Stimulated activated CD4-positive, alpha-beta T cell treated with anti-CD3 and anti-CD28 coated beads, TNF-alpha, amount 100 ng/mL, for 1 hour (primary cell): ENCODE measurements around the gene ERICH4.
A peak's percentile ranks its signal among the peaks of the same experiment; 100 is the strongest.
"Not testable (repeated sequence)": the region's sequence is repeated elsewhere in the genome, so short reads cannot be mapped to it uniquely, and the experiment has no call there.

Experiments used
- DNase-seq, 3 donors: peaks; one replicate each; pipeline ENCODE4 v3.0.0-alpha.2; 2020; ENCODE audit warnings: low read depth in 3 of 3, low spot score in 1 of 3

The ERICH4 gene, protein sequence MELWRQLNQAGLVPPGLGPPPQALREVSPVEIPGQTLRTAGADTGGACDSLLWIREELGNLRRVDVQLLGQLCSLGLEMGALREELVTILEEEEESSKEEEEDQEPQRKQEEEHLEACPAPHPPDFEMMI

GRCh38 chr19:41442473-41443355, at the start of gene ERICH4:
ERICH4 (plus strand) TSS chr19:41443156; CDS start chr19:41443170, 14 bp downstream.
- no peak for DNase-seq

DNA sequence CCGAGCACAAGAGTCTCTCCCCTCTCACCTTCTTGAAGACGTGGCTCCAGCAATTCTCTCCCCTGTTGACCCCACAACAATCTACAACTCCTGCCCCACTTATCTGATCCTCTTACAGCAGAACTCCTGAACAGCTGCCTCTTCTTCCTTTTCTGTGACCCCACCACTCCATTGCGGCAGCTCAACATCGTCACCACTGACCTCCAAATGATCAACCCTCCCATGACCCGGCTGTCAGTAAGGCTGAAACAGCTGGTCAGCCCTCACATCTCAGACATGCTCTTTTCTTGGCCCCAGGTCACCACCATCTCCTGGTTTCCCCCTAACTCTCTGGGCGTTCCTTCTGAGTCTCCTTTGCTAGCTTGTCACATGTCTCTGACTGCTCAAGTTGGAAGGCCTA, 47.6 kb upstream of the ERICH4 start:
- DNase-seq: no peak

- peak; percentile 94 to 100 (median 97) for DNase-seq
Observed at GRCh38 chr19:41397086-41398049, 45.6 kb upstream of the ERICH4 start, which contains the start of the genes BCKDHA and EXOSC5. BCKDHA (plus strand) TSS chr19:41397818; CDS start chr19:41397828, 10 bp downstream. EXOSC5 (minus strand) TSS chr19:41397359; CDS start chr19:41397328, 31 bp downstream.

GRCh38 chr19:41398050-41398418, 44.9 kb upstream of the ERICH4 start:
- DNase-seq: no peak

- no peak for DNase-seq
Observed at GRCh38 chr19:41398598-41398997, 44.4 kb upstream of the ERICH4 start.

DNA sequence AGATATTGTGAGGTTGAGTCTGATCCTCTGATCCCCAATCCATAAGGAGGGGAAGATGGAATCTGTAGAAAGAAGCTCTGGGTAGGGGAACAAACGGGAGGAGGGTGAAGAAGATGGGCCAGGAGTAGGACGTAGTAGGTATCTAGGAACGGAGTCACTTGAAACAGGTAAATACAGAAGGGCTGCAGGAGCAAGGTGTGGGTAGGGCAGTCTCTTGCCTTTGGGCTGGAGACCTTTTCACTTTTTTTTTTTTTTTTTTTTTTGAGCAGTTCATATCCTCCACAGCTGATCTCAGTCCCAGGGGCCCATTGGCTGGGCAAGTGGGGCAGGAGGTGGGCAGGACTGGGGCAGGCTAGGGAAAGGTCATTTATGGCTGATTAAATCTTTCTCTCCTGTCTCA, 43.9 kb upstream of the ERICH4 start:
- DNase-seq: no peak

DNA sequence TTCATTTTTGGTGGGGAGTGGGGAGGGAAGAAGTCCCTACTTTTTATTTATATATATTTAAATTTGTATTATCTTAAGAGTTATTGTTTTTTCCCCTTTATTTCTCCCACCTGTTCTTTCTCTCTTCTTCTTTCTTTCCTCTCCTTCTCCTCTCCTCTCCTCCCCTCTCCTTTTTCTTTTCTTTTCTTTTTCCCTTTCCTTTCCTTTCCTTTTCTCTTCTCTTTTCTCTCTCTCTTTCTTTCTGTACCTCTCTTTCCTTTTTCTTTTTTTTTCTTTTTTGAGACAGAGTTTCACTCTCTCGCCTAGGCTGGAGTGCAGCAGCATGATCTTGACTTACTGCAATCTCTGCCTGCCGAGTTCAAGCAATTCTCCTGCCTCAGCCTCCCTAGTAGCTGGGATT, 43.4 kb upstream of the ERICH4 start:
- no peak for DNase-seq

DNA sequence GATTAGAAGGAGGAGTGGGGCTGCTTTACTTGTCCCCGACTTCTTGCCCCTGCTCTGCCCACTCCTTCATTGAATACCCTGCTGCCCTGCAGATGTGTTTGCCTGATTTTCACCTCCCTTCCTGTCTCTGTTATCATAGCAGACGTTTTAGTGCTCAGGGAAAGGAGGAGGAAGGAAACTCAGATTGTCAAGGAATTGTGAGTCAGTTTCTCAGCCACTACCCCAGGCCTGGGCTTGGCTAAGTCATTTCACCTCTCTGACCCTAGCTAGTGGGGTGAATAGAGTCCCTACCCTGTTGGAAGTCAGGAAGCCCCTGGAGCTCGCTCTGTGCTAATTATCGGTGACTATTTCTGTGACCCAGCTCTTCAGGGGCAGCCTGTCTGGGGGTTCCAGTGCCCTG, 41.5 kb upstream of the ERICH4 start:
- DNase-seq: no peak

DNA sequence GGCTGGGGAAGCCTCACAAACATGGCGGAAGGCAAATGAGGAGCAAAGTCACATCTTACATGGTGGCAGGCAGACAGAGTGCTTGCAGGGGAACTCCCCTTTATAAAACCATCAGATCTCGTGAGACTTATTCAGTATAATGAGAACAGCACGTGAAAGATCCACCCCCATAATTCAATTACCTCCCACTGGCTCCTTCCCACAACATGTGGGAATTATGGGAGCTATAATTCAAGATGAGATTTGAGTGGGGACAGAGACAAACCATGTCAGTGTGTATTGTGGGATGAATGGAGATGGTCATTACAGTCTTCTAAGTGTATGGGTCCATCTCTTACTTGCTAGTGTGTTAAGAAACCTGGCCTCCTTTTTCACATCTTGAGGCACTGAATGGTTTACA, 40.9 kb upstream of the ERICH4 start:
- DNase-seq: no peak

DNA sequence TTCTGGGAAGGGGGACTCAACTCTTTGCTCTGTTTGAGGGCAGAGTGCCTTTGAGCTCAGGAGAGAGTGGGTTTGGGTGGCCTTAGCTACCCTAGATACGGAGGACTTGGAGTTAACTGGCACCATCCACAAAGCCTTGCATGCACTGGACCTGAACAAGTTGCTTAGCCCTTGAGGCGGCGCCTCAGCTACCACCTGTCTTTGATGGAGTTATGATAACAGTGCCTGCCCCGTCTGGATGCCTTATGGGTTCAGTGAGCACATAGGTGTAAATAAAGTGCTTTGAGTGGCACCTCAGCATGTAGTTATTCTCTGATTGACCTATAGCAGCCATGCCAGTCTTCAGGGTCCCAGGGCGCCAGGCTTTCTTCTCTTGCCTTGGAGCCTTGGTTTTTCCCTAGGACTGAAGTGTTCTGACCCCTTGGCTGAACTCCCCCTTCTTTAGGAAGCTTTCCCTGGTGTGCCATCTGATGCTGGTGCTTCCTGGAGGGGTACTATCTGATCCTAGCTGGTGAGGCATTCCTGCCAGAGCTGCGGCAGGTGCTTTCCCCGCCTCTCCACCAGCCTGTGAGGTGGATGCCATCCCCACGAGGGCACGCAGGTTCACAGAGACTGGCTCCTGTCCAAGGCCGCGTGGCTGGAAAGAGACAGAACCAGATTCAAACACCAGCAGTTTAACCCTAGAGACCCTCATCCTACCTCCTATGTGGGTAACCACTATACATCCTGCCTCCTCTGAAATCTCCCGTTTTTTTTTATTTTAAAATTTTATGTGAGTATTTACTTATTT, 39.6 kb upstream of the ERICH4 start:
- DNase-seq: no peak

- no peak for DNase-seq
Observed at GRCh38 chr19:41405776-41406175, 37.2 kb upstream of the ERICH4 start.

DNA sequence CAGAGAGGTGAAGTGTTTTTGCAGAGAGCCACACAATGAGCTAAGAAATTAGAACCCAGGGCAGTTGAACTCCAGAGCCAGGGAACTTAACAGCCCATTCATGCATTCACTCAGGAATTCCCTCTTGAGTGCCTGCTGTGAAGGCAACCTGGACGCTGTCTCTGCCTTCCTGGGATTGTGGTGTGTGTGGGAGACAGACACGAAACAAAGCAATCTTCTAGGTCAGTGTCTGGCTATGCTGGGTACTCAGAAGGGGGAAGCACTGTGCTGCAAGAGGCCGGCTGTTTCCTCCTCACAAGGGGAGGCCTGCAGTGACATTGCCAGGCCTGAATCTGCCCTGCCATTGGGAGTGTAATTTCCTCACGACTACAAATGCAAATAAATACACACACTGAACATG, 35.7 kb upstream of the ERICH4 start:
- DNase-seq: no peak

DNA sequence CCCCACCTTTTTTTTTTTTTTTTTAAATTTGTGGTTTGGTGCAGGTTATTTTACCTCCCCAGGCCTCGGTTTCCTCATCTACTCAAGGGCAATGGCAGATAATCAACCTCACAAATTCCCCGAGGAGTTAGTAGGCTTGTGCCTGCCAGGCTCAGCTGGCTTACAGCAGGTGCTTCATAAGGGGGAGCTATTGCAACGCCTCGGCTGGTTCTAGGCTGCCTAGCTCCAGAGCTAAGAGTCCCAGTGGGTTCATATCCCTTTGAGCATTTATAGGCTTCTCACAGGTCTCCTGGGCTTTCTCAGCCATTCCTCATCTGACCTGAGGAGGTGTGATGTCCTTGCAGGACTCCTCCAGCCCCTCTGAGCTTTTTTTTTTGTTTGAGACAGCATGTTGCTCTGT, 34.7 kb upstream of the ERICH4 start:
- no peak for DNase-seq

- not testable (repeated sequence) for DNase-seq
Observed at GRCh38 chr19:41408846-41409245, 34.1 kb upstream of the ERICH4 start.

GRCh38 chr19:41409288-41409687, 33.7 kb upstream of the ERICH4 start:
- no peak for DNase-seq

- DNase-seq: no peak
Observed at GRCh38 chr19:41410336-41411054, 32.5 kb upstream of the ERICH4 start.

DNA sequence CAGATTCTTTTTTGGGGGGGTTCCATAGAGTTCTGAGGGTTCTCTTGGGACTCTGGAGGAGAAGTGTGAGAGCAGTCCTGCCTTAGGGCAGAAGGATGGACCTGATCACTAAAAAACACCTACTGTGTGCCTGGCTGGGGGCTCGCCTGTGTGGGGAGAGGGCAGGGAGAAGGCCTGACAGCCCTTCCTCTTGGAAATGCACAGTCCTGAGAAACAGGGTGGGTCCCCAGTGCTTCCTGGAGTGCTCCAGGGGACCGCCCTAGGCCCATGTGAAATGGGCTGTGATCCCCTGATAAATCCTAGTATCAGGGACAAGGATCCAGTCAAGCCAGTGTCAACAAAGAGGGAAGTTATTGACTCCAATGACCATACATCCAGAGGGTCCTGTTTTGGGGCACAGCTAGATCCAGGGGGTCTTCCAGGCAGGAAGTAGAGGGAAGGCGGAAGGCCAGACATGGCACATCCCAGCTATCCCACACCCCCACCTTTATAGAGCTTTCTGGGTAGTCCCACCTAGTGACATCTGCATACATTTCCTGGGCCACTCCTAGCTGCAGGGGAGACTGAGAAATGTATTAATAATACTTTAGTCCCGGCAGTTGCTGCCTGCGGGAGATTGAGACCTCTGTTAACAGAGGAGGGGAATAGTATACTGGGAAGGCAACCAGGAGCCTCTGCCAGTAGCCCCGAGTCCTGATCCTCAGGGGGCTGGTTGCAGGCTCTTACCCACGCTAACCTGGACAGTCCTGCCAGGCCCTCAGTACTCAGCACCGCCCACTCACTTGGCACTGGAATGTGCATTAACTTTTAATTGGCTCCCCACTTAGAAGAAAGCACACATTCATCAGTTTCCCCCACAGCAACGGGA, 31.6 kb upstream of the ERICH4 start:
- DNase-seq: no peak

GRCh38 chr19:41411968-41412265, 31.0 kb upstream of the ERICH4 start:
- no peak for DNase-seq

GRCh38 chr19:41412953-41413352, 30.0 kb upstream of the ERICH4 start:
- DNase-seq: no peak
